ENCODE data around the gene EDIL3. TPM values are rescaled to one million over a fixed set of nuclear protein-coding genes. Genes with fewer than 3 reads are reported as not detected.

Gene EDIL3
- total and polyA plus RNA-seq, 2 of the 8 experiments (the other 6 are each of a cell fraction or from before 2014, with no cell fraction given): 14.7 to 47.2 TPM

GRCh38 chr5:84242286-84242685 lies 142.4 kb downstream of the EDIL3 start:
- FAIRE-seq: no peak
- Histone ChIP-seq H3K4me2 (ENCODE audit: insufficient read depth in 1 of 2, low read depth in 2 of 2, low read length in 2 of 2) (no peak overlapping the region), H3K23ac (ENCODE audit: insufficient read length) (no peak overlapping the region), H2BK120ac (replicated peaks; ENCODE audit: low read depth, low read length) (no peak overlapping the region), H3K4ac (replicated peaks; ENCODE audit: insufficient read length, low read depth, low read length) (no peak overlapping the region), H3K4me3 (ENCODE audit: extremely low read depth in 1 of 4, insufficient read depth in 2 of 4, low read depth in 3 of 4, low read length in 4 of 4) (no peak overlapping the region), H3K36me3 (ENCODE audit: control insufficient read depth in 2 of 4, insufficient read depth in 4 of 4, low read length in 3 of 4) (no peaks in the 10 kb centered on the region), H3K18ac (ENCODE audit: extremely low read depth, low read length) (no peak overlapping the region), H4K20me1 (replicated peaks in 1 of 2; ENCODE audit: control insufficient read depth in 1 of 2, insufficient read depth in 2 of 2, low read length in 2 of 2) (no peaks in the 10 kb centered on the region), H3K9me3 (ENCODE audit: insufficient read depth in 2 of 2, low read depth in 1 of 2, low read length in 1 of 2) (no peaks in the 10 kb centered on the region), H3K79me2 (ENCODE audit: control insufficient read depth in 1 of 2, insufficient read depth in 2 of 2, low read length in 2 of 2) (no peaks in the 10 kb centered on the region), H2BK15ac (ENCODE audit: low read length) (no peak overlapping the region), H2AK5ac (ENCODE audit: low read depth, low read length) (no peak overlapping the region), H3K9ac (replicated peaks in 1 of 4; ENCODE audit: extremely low read depth in 1 of 4, low read depth in 3 of 4, low read length in 3 of 4) (no peak overlapping the region; a peak in 1 of 7 replicates), H2BK20ac (ENCODE audit: low read length) (no peak overlapping the region), H4K91ac (replicated peaks; ENCODE audit: insufficient read length, low read length) (no peak overlapping the region), H3K27me3 (replicated peaks in 1 of 4; ENCODE audit: control insufficient read depth in 3 of 4, extremely low read depth in 1 of 4, insufficient read depth in 3 of 4, low read length in 3 of 4) (no peaks in the 10 kb centered on the region), H3K23me2 (ENCODE audit: low read depth, low read length) (no peaks in the 10 kb centered on the region), H3K27ac (ENCODE audit: low read depth, low read length) (no peak overlapping the region), H2AFZ (ENCODE audit: low read length) (no peak overlapping the region), H2BK5ac (ENCODE audit: low read depth, low read length) (no peak overlapping the region), H3K56ac (replicated peaks; ENCODE audit: insufficient read length, low read depth, low read length) (no peak overlapping the region), H3K79me1 (ENCODE audit: low read depth, low read length) (no peaks in the 10 kb centered on the region), H3K14ac (ENCODE audit: insufficient read length) (no peak overlapping the region), H3K4me1 (replicated peaks in 1 of 4; ENCODE audit: control insufficient read depth in 3 of 4, insufficient read depth in 4 of 4, low read length in 3 of 4) (no peaks in the 10 kb centered on the region), H2BK12ac (ENCODE audit: low read depth, low read length) (no peak overlapping the region), H4K8ac (ENCODE audit: extremely low read depth, insufficient read depth, low read length) (no peak overlapping the region), H4K5ac (ENCODE audit: insufficient read length, low read depth, low read length) (no peak overlapping the region)
- ChIA-PET POLR2A (ENCODE audit: partially characterized antibody) (interaction anchor here (0.7 kb wide), 1 partner anchor 386 kb away, joined by 4 read pairs; no protein-coding TSS in a partner anchor), CTCF (ENCODE audit: partially characterized antibody) (interaction anchor here (1.8 kb wide), 1 partner anchor 10 kb away, joined by 5 read pairs; no protein-coding TSS in a partner anchor)
- 97% methylated on average over 3 of the region's 3 CpGs; no CpG with 5 or more reads in 1 of the 2 experiments for WGBS, 2 experiments (ENCODE audit: extremely low coverage in 1 of 2, insufficient coverage in 1 of 2, insufficient read length in 1 of 2, insufficient replicate concordance in 2 of 2, low coverage in 1 of 2, low lambda C conversion rate in 2 of 2, missing lambda C conversion rate in 1 of 2)
- no peak for DNase-seq (ENCODE audit: low read depth in 1 of 2, low spot score in 2 of 2)
- no peak for TF ChIP-seq SRF (IDR thresholded peaks at IDR 0.05; ENCODE audit: low read depth, low read length)
- TF ChIP-seq ATF3 (IDR thresholded peaks at IDR 0.05; ENCODE audit: insufficient read depth, low read depth, low read length): no peak
- no peak for TF ChIP-seq HDAC6 (IDR thresholded peaks at IDR 0.05; ENCODE audit: low read depth, low read length)
- no peak for TF ChIP-seq SIRT6 (IDR thresholded peaks at IDR 0.05; ENCODE audit: low read length)
- TF ChIP-seq POU5F1 (IDR thresholded peaks at IDR 0.05; ENCODE audit: low read depth, low read length): no peak
- TF ChIP-seq JUND (IDR thresholded peaks at IDR 0.05; ENCODE audit: low read length): no peak
- no peak for TF ChIP-seq EZH2 (IDR thresholded peaks at IDR 0.05; ENCODE audit: low read depth, low read length, severe bottlenecking)
- TF ChIP-seq POLR2A (IDR thresholded peaks at IDR 0.05; ENCODE audit: control extremely low read depth in 1 of 2, low read depth in 2 of 2, low read length in 2 of 2): no peak
- TF ChIP-seq SIN3A (conservative IDR thresholded peaks at IDR 0.05 in 1 of 2, IDR thresholded peaks at IDR 0.05 in 1 of 2; ENCODE audit: low read depth in 1 of 2, low read length in 2 of 2): no peak
- TF ChIP-seq GABPA (IDR thresholded peaks at IDR 0.05; ENCODE audit: borderline replicate concordance, insufficient read depth, low read length): no peak

All from H1 (cell line).